OCI-LY7 (cell line): ENCODE data around the gene WIPF2.

Experiments
- EZH2phosphoT487 ChIP-seq: fragments of 200-600 bp; sonication (generic); IDR thresholded peaks from 2 replicates; pipeline ENCODE4 v1.6.1; 2018; ENCODE audit warnings: low read depth, borderline replicate concordance, mild to moderate bottlenecking, mixed run types, antibody characterized with exemption, low read length, moderate library complexity, mixed read lengths
- TF ChIP-seq, protein P1 (sequence below): fragments of 200-600 bp; sonication (generic); conservative IDR thresholded peaks from 2 replicates; pipeline ENCODE4 v1.5.1; 2014; ENCODE audit warnings: mild to moderate bottlenecking, antibody characterized with exemption, low read length, moderate library complexity, mixed read lengths

DNA sequence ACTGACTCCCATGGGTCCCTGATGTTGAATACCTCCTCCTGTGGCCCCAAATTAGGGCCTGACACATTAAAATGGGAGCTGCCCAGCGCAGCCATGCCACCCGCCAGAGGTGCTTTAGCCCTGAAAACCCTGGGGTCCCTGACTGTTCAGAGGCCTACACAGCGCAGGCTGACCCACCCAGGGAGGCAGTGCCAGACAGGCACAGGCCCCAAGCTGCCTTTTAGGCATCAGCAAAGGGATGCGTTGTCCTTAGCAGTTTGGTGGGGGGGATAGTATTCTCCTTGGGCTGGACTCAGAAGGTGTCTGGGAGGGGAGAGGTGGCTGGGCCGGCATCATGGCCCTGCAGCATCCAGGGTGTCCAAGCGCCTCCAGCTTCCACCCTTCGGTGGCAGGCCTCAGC lies 40.4 kb upstream of the WIPF2 start:
- TF ChIP-seq, protein P1, sequence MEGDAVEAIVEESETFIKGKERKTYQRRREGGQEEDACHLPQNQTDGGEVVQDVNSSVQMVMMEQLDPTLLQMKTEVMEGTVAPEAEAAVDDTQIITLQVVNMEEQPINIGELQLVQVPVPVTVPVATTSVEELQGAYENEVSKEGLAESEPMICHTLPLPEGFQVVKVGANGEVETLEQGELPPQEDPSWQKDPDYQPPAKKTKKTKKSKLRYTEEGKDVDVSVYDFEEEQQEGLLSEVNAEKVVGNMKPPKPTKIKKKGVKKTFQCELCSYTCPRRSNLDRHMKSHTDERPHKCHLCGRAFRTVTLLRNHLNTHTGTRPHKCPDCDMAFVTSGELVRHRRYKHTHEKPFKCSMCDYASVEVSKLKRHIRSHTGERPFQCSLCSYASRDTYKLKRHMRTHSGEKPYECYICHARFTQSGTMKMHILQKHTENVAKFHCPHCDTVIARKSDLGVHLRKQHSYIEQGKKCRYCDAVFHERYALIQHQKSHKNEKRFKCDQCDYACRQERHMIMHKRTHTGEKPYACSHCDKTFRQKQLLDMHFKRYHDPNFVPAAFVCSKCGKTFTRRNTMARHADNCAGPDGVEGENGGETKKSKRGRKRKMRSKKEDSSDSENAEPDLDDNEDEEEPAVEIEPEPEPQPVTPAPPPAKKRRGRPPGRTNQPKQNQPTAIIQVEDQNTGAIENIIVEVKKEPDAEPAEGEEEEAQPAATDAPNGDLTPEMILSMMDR: no peak
- TF ChIP-seq EZH2phosphoT487: no peak
